Left lung (tissue), 10 donors: ENCODE data around the gene AMOTL1. TPM values are rescaled to one million over a fixed set of nuclear protein-coding genes. Genes with fewer than 3 reads are reported as not detected.
"Not testable (repeated sequence)": the region's sequence is repeated elsewhere in the genome, so short reads cannot be mapped to it uniquely, and the experiment has no call there.

ENCODE experiments used
- ATAC-seq: fragments of 200-7000 bp; cut with Tn5 transposase; one replicate; pipeline ENCODE4 v1.9.1; 2020; ENCODE audit warnings: moderate library complexity
- DNase-seq, 4 donors: peaks; one replicate each; pipeline ENCODE4 v3.0.0-alpha.2; 2013 to 2020
- H3K27ac ChIP-seq, 2 donors: fragments of 200-600 bp; sonication (generic) in 1 of 2; one replicate each; pipeline versions ENCODE4 v1.5.0 to v1.8.0; 2020 to 2021
- H3K27me3 ChIP-seq, 2 donors: fragments of 200-600 bp; sonication (generic) in 1 of 2; one replicate each; pipeline versions ENCODE4 v1.5.0 to v1.8.0; 2020 to 2021
- H3K36me3 ChIP-seq, 2 donors: fragments of 200-600 bp; sonication (generic) in 1 of 2; one replicate each; pipeline versions ENCODE4 v1.5.0 to v1.8.0; 2020 to 2021
- H3K4me1 ChIP-seq, 2 donors: fragments of 200-600 bp; one replicate each; pipeline ENCODE4 v1.8.0; 2021
- H3K4me3 ChIP-seq, 2 donors: fragments of 200-600 bp; sonication (generic) in 1 of 2; one replicate each; pipeline versions ENCODE4 v1.5.0 to v1.8.0; 2020 to 2021; ENCODE audit warnings: mild to moderate bottlenecking in 1 of 2
- H3K9me3 ChIP-seq, 2 donors: fragments of 200-600 bp; sonication (generic) in 1 of 2; one replicate each; pipeline versions ENCODE4 v1.5.0 to v1.8.0; 2020 to 2021
- CTCF ChIP-seq, 2 donors: fragments of 200-600 bp; sonication (generic) in 1 of 2; IDR thresholded peaks; one replicate each; pipeline versions ENCODE4 v1.5.0 to v1.8.0; 2021; ENCODE audit warnings: antibody characterized with exemption in 2 of 2
- intact Hi-C, 2 donors: fragments of 100-400 bp; cut with DNase I; formaldehyde crosslinking; loops; one replicate each; pipeline versions ENCODE4 v1.11.2 to v1.14.2; 2022
- polyA plus RNA-seq, 6 donors: library from polyadenylated mRNA; unstranded; fragments of 120-200 nt; gene quantifications; one replicate each; pipeline ENCODE4 v1.2.1, GENCODE V29; 2013; ENCODE audit not compliant: insufficient read length in 6 of 6
- total RNA-seq, 2 donors: library from RNA; stranded (reverse); fragmentation: NEBNext Ultra II Directional; extraction: Animal tissue kit (Norgen Biotek cat#: 25700); gene quantifications; one replicate each; pipeline ENCODE4 v1.2.1, GENCODE V29; 2021
- donor health status: DM: no; HTN: yes; CAD: no.
- donor health status: DM: no; HTN: no; CAD: no.

The AMOTL1 gene
- total and polyA plus RNA-seq, 8 donors = 42.7 to 67.9 (median 55.5) TPM

- TF ChIP-seq CTCF (IDR thresholded peaks at IDR 0.05) = no peak
- no peak overlapping the region for H3K27ac ChIP-seq
- no peak overlapping the region for H3K4me3 ChIP-seq
- no peaks in the 10 kb centered on the region for H3K4me1 ChIP-seq
- H3K27me3 ChIP-seq = no peaks in the 10 kb centered on the region
- H3K36me3 ChIP-seq = no peaks in the 10 kb centered on the region
- intact Hi-C loops = no loop called here
- no peaks in the 10 kb centered on the region for H3K9me3 ChIP-seq
- DNase-seq (no peak), ATAC-seq (no peak)
Observed at GRCh38 chr11:94912806-94913205, 144.7 kb downstream of the AMOTL1 start.

GRCh38 chr11:94913718-94914394, 145.7 kb downstream of the AMOTL1 start:
- DNase-seq, intact Hi-C loops, H3K4me1 ChIP-seq, H3K27me3 ChIP-seq, H3K4me3 ChIP-seq, H3K27ac ChIP-seq, H3K36me3 ChIP-seq, ATAC-seq, H3K9me3 ChIP-seq: not testable (repeated sequence)

GRCh38 chr11:94920311-94920710, 152.2 kb downstream of the AMOTL1 start:
- Histone ChIP-seq H3K9me3 (no peaks in the 10 kb centered on the region), H3K36me3 (no peaks in the 10 kb centered on the region), H3K4me3 (no peak overlapping the region), H3K4me1 (peaks cover 0 to 10% of the 10 kb centered on the region in 2 donors), H3K27me3 (no peaks in the 10 kb centered on the region), H3K27ac (no peak overlapping the region)
- no peak for TF ChIP-seq CTCF (IDR thresholded peaks at IDR 0.05)
- no peak for ATAC-seq
- no peak for DNase-seq
- intact Hi-C loops = no loop called here

GRCh38 chr11:94922321-94923003, 154.3 kb downstream of the AMOTL1 start:
- no peak for DNase-seq

GRCh38 chr11:94923004-94923334, 154.8 kb downstream of the AMOTL1 start:
- Histone ChIP-seq H3K9me3 (no peaks in the 10 kb centered on the region), H3K4me1 (peaks cover 15 to 29% of the 10 kb centered on the region in 2 donors), H3K36me3 (no peaks in the 10 kb centered on the region), H3K27ac (no peak overlapping the region), H3K27me3 (no peaks in the 10 kb centered on the region), H3K4me3 (no peak overlapping the region)
- DNase-seq (no peak), ATAC-seq (no peak)
- no peak for TF ChIP-seq CTCF (IDR thresholded peaks at IDR 0.05)
- intact Hi-C loops = no loop called here

More at GRCh38 chr11:94922321-94923003, 154.3 kb downstream of the AMOTL1 start:
- H3K9me3 ChIP-seq = no peaks in the 10 kb centered on the region
- H3K4me1 ChIP-seq = peaks cover 11 to 24% of the 10 kb centered on the region in 2 donors
- H3K4me3 ChIP-seq = no peak overlapping the region
- peak; percentile 21 for ATAC-seq
- H3K27ac ChIP-seq = no peak overlapping the region
- intact Hi-C loops = no loop called here
- H3K36me3 ChIP-seq = no peaks in the 10 kb centered on the region
- no peaks in the 10 kb centered on the region for H3K27me3 ChIP-seq
- no peak for TF ChIP-seq CTCF (IDR thresholded peaks at IDR 0.05)
